H1 (cell line): ENCODE measurements around the gene GPR157. TPM values are rescaled to one million over a fixed set of nuclear protein-coding genes. Genes with fewer than 3 reads are reported as not detected.

Experiments used
- CTCF ChIA-PET: fragments of 300-600 bp; sonication (Branson Sonifier 250); formaldehyde crosslinking; loops from one replicate; lab custom pipeline; 2021; ENCODE audit not compliant: partially characterized antibody; lab: Charles Lee
- POLR2A ChIA-PET: fragments of 300-600 bp; sonication (Branson Sonifier 250); formaldehyde crosslinking; loops from one replicate; lab custom pipeline; 2021; ENCODE audit warnings: inconsistent platforms; ENCODE audit not compliant: partially characterized antibody; lab: Charles Lee
- DNase-seq, 2 experiments: peaks; one replicate each; pipeline versions ENCODE4 v3.0.0 to v3.0.0-alpha.2; 2010 to 2022; ENCODE audit warnings: low spot score in 2 of 2, low read depth in 1 of 2, mixed read lengths in 1 of 2
- FAIRE-seq: peaks from 2 replicates; lab custom pipeline; 2011; peaks lifted over from hg19 to GRCh38; lab: Jason Lieb, UNC
- H2AFZ ChIP-seq: 2 replicates; pipeline ENCODE4 v1.8.1; 2012; ENCODE audit warnings: low read length, inconsistent platforms
- H2AK5ac ChIP-seq: 2 replicates; pipeline ENCODE4 v1.6.1; 2013; ENCODE audit warnings: low read depth, low read length
- H2BK120ac ChIP-seq: replicated peaks from 2 replicates; pipeline ENCODE3; 2013; ENCODE audit warnings: low read depth, low read length, inconsistent platforms
- H2BK12ac ChIP-seq: 2 replicates; pipeline ENCODE4 v1.6.1; 2013; ENCODE audit warnings: low read depth, low read length
- H2BK15ac ChIP-seq: 2 replicates; pipeline ENCODE4 v1.6.1; 2013; ENCODE audit warnings: low read length
- H2BK20ac ChIP-seq: 2 replicates; pipeline ENCODE4 v1.6.1; 2013; ENCODE audit warnings: low read length
- H2BK5ac ChIP-seq: 2 replicates; pipeline ENCODE4 v1.6.1; 2013; ENCODE audit warnings: low read depth, low read length
- H3K14ac ChIP-seq: 2 replicates; pipeline ENCODE4 v1.6.1; 2013; ENCODE audit warnings: inconsistent platforms; ENCODE audit not compliant: insufficient read length
- H3K18ac ChIP-seq: 2 replicates; pipeline ENCODE4 v1.6.1; 2013; ENCODE audit warnings: low read length; ENCODE audit errors: extremely low read depth
- H3K23ac ChIP-seq: 2 replicates; pipeline ENCODE4 v1.6.1; 2013; ENCODE audit warnings: inconsistent platforms; ENCODE audit not compliant: insufficient read length
- H3K23me2 ChIP-seq: 2 replicates; pipeline ENCODE4 v1.6.1; 2013; ENCODE audit warnings: low read depth, low read length
- H3K27ac ChIP-seq: 2 replicates; pipeline ENCODE4 v1.6.1; 2011; ENCODE audit warnings: low read depth, low read length, inconsistent platforms
- H3K27me3 ChIP-seq, 4 experiments: replicated peaks in 1 of 4; 1 replicate in 1 of 4; 2 replicates in 3 of 4; pipeline versions ENCODE4 v1.6.1 to v1.8.1; 2011 to 2013; ENCODE audit warnings: low read length in 3 of 4, mild to moderate bottlenecking in 3 of 4, inconsistent platforms in 2 of 4, mixed read lengths in 2 of 4, moderate library complexity in 1 of 4; ENCODE audit not compliant: control insufficient read depth in 3 of 4, insufficient read depth in 3 of 4; ENCODE audit errors: extremely low read depth in 1 of 4
- H3K36me3 ChIP-seq, 4 experiments: 2 replicates each; pipeline versions ENCODE4 v1.6.1 to v1.8.1; 2011 to 2013; ENCODE audit warnings: mild to moderate bottlenecking in 4 of 4, low read length in 3 of 4, moderate library complexity in 2 of 4, control low read depth in 1 of 4, inconsistent platforms in 1 of 4; ENCODE audit not compliant: insufficient read depth in 4 of 4, control insufficient read depth in 2 of 4
- H3K4ac ChIP-seq: replicated peaks from 2 replicates; pipeline ENCODE3; 2013; ENCODE audit warnings: low read length, low read depth, mixed read lengths, inconsistent platforms; ENCODE audit not compliant: insufficient read length
- H3K4me1 ChIP-seq, 4 experiments: replicated peaks in 1 of 4; 1 replicate in 1 of 4; 2 replicates in 3 of 4; pipeline versions ENCODE4 v1.6.1 to v1.8.1; 2011 to 2013; ENCODE audit warnings: low read length in 3 of 4, inconsistent platforms in 2 of 4, mixed read lengths in 1 of 4; ENCODE audit not compliant: insufficient read depth in 4 of 4, control insufficient read depth in 3 of 4
- H3K4me2 ChIP-seq, 2 experiments: 2 replicates each; pipeline versions ENCODE4 v1.6.1 to v1.8.1; 2011 to 2013; ENCODE audit warnings: low read depth in 2 of 2, low read length in 2 of 2, control low read depth in 1 of 2, inconsistent platforms in 1 of 2, mild to moderate bottlenecking in 1 of 2; ENCODE audit not compliant: insufficient read depth in 1 of 2
- H3K4me3 ChIP-seq, 4 experiments: fragments of 200-600, 300-600 bp in 1 of 4; sonication (generic), shearing (Covaris generic), sonication (Bioruptor Twin) in 1 of 4; 2 replicates each; pipeline versions ENCODE4 v1.5.1 to v1.8.1; 2011 to 2016; ENCODE audit warnings: low read length in 4 of 4, low read depth in 3 of 4, control low read depth in 2 of 4, inconsistent platforms in 2 of 4, mild to moderate bottlenecking in 2 of 4, mixed read lengths in 1 of 4, moderate library complexity in 1 of 4; ENCODE audit not compliant: insufficient read depth in 2 of 4; ENCODE audit errors: extremely low read depth in 1 of 4
- H3K56ac ChIP-seq: replicated peaks from 2 replicates; pipeline ENCODE3; 2013; ENCODE audit warnings: low read depth, mild to moderate bottlenecking, mixed read lengths, low read length, inconsistent platforms; ENCODE audit not compliant: insufficient read length
- H3K79me1 ChIP-seq: 2 replicates; pipeline ENCODE4 v1.6.1; 2013; ENCODE audit warnings: low read depth, low read length, control low read depth
- H3K79me2 ChIP-seq, 2 experiments: 2 replicates each; pipeline versions ENCODE4 v1.6.1 to v1.8.1; 2012 to 2013; ENCODE audit warnings: low read length in 2 of 2, mild to moderate bottlenecking in 2 of 2, inconsistent platforms in 1 of 2; ENCODE audit not compliant: insufficient read depth in 2 of 2, control insufficient read depth in 1 of 2
- H3K9ac ChIP-seq, 4 experiments: replicated peaks in 1 of 4; 1 replicate in 1 of 4; 2 replicates in 3 of 4; pipeline versions ENCODE4 v1.6.1 to v1.8.1; 2011 to 2013; ENCODE audit warnings: low read depth in 3 of 4, low read length in 3 of 4, control low read depth in 2 of 4, mild to moderate bottlenecking in 2 of 4, moderate library complexity in 2 of 4, inconsistent platforms in 1 of 4; ENCODE audit errors: extremely low read depth in 1 of 4
- H3K9me3 ChIP-seq, 2 experiments: 2 replicates each; pipeline versions ENCODE4 v1.6.1 to v1.8.1; 2012 to 2013; ENCODE audit warnings: mild to moderate bottlenecking in 2 of 2, moderate library complexity in 2 of 2, control low read depth in 1 of 2, inconsistent platforms in 1 of 2, low read depth in 1 of 2, low read length in 1 of 2, mixed read lengths in 1 of 2; ENCODE audit not compliant: insufficient read depth in 2 of 2
- H4K20me1 ChIP-seq, 2 experiments: replicated peaks in 1 of 2; 2 replicates each; pipeline versions ENCODE3 to v1.8.1; 2011 to 2013; ENCODE audit warnings: inconsistent platforms in 2 of 2, low read length in 2 of 2, mild to moderate bottlenecking in 1 of 2; ENCODE audit not compliant: insufficient read depth in 2 of 2, control insufficient read depth in 1 of 2
- H4K5ac ChIP-seq: 2 replicates; pipeline ENCODE4 v1.6.1; 2013; ENCODE audit warnings: low read length, low read depth, mixed read lengths, inconsistent platforms; ENCODE audit not compliant: insufficient read length
- H4K8ac ChIP-seq: 2 replicates; pipeline ENCODE4 v1.8.0; 2013; ENCODE audit warnings: mild to moderate bottlenecking, moderate library complexity, low read length, inconsistent platforms; ENCODE audit not compliant: insufficient read depth; ENCODE audit errors: extremely low read depth
- H4K91ac ChIP-seq: replicated peaks from 2 replicates; pipeline ENCODE3; 2013; ENCODE audit warnings: low read length, mixed read lengths, inconsistent platforms; ENCODE audit not compliant: insufficient read length
- BACH1 ChIP-seq: IDR thresholded peaks from 2 replicates; pipeline ENCODE4 v1.6.1; 2012; ENCODE audit warnings: low read length, improper control_type of control experiment
- CHD2 ChIP-seq: IDR thresholded peaks from 2 replicates; pipeline ENCODE4 v1.6.1; 2012; ENCODE audit warnings: low read length, improper control_type of control experiment
- GTF2F1 ChIP-seq: IDR thresholded peaks from 2 replicates; pipeline ENCODE4 v1.6.1; 2012; ENCODE audit warnings: low read depth, low read length, improper control_type of control experiment, borderline replicate concordance
- JUND ChIP-seq: IDR thresholded peaks from 2 replicates; pipeline ENCODE4 v1.6.1; 2011; ENCODE audit warnings: mild to moderate bottlenecking, improper control_type of control experiment, low read length
- KDM4A ChIP-seq: IDR thresholded peaks from one replicate; pipeline ENCODE4 v1.7.1; 2012; ENCODE audit warnings: low read depth, mild to moderate bottlenecking, moderate library complexity, low read length, inconsistent platforms; ENCODE audit not compliant: severe bottlenecking
- KDM5A ChIP-seq: fragments of 200-600 bp; IDR thresholded peaks from 2 replicates; pipeline ENCODE4 v1.7.1; 2012; ENCODE audit warnings: mild to moderate bottlenecking, low read length, inconsistent platforms, mixed read lengths
- NANOG ChIP-seq: IDR thresholded peaks from 2 replicates; pipeline ENCODE4 v1.6.1; 2011; ENCODE audit warnings: low read length, low read depth, mild to moderate bottlenecking, inconsistent platforms; ENCODE audit not compliant: insufficient read depth, poor library complexity, severe bottlenecking
- POLR2A ChIP-seq, 2 experiments: IDR thresholded peaks; 1 replicate in 1 of 2; 2 replicates in 1 of 2; pipeline ENCODE4 v1.6.1; 2011; ENCODE audit warnings: low read depth in 2 of 2, low read length in 2 of 2, mild to moderate bottlenecking in 2 of 2; ENCODE audit errors: control extremely low read depth in 1 of 2
- POU5F1 ChIP-seq: IDR thresholded peaks from 2 replicates; pipeline ENCODE4 v1.6.1; 2011; ENCODE audit warnings: low read depth, mild to moderate bottlenecking, low read length, moderate library complexity
- RBBP5 ChIP-seq: IDR thresholded peaks from 2 replicates; pipeline ENCODE4 v1.7.1; 2012; ENCODE audit warnings: low read depth, mild to moderate bottlenecking, inconsistent platforms, low read length, moderate library complexity, borderline replicate concordance
- RFX5 ChIP-seq: IDR thresholded peaks from 2 replicates; pipeline ENCODE4 v1.6.1; 2011; ENCODE audit warnings: low read depth, low read length, improper control_type of control experiment, borderline replicate concordance
- SIX5 ChIP-seq: IDR thresholded peaks from 2 replicates; pipeline ENCODE4 v1.6.1; 2011; ENCODE audit warnings: mild to moderate bottlenecking, low read depth, low read length
- SP1 ChIP-seq: IDR thresholded peaks from 2 replicates; pipeline ENCODE4 v1.6.1; 2011; ENCODE audit warnings: low read depth, low read length
- ZNF274 ChIP-seq: IDR thresholded peaks from 2 replicates; pipeline ENCODE4 v1.7.0; 2012; ENCODE audit warnings: low read length, borderline replicate concordance; ENCODE audit errors: extremely low read depth
- WGBS, 2 experiments: shearing (Covaris generic) in 1 of 2; methylation state at CpG; one replicate each; pipeline versions ENCODE4 v1.1.6 to v1.1.7; 2013 to 2015; ENCODE audit warnings: low lambda C conversion rate in 2 of 2, mixed read lengths in 2 of 2, inconsistent platforms in 1 of 2, low coverage in 1 of 2, missing lambda C conversion rate in 1 of 2; ENCODE audit not compliant: insufficient replicate concordance in 2 of 2, insufficient coverage in 1 of 2, insufficient read length in 1 of 2; ENCODE audit errors: extremely low coverage in 1 of 2, missing lambda C conversion rate in 1 of 2; 5-methylcytosine and 5-hydroxymethylcytosine counted together
- polyA plus RNA-seq, 7 experiments: library from polyadenylated mRNA; depleted of rRNA in 3 of 7; stranded (reverse) in 5 of 7; unstranded in 2 of 7; fragments of >200 nt in 5 of 7; fragments of 200-250 nt in 2 of 7; gene quantifications; 1 replicate in 5 of 7; 2 replicates in 1 of 7; 4 replicates in 1 of 7; pipeline versions ENCODE4 v1.2.1 to v1.2.3, GENCODE V29; 2011 to 2013; ENCODE audit warnings: missing spikeins in 2 of 7, mixed read lengths in 2 of 7
- total RNA-seq: library from RNA; stranded (reverse); fragmentation: NEBNext Ultra II Directional; extraction: Animal tissue kit (Norgen Biotek cat#: 25700); gene quantifications from 2 replicates; pipeline ENCODE4 v1.2.1, GENCODE V29; 2021

Gene GPR157
- total and polyA plus RNA-seq, 2 of the 8 experiments (the other 6 are each of a cell fraction or from before 2014, with no cell fraction given): 1.0 to 11.0 TPM

DNA sequence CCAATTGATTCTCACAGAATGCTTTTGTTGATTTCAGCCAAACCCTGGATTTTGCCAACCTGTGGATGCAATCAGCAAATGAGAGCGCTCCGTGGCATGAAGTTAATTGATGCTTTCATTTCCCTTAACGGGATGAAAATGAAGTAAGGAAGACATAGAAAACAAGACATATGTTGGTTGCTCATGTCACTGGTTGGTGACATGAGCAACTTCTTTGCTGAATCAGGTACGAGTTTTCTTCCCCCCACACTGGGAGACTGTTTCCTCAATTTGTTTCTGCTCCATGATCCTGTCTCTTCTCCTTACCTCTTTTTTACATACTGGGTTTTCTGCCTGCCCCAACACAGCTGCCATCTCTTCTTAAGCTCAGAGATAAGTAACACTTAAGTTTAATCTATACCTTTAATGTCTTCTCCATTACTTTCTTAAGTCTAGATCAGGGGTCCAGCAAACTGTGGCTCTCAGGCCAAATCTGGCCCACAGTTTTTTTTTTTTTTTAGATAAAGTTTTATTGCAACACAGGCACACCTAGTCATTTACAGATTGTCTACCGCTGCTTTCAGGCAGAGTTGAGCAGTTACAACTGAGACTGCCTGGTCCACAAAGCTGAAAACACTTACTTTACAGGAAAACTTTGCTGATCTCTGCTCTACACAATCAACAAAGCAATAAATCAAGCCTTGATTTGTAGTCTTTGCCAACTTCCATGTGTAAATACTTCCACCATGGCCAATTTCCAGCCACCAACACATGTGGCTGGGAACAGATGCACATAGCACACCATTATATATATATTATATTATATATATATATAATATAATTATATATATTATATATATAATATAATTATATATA, 13.3 kb downstream of the GPR157 start:
- FAIRE-seq (no peak), DNase-seq (no peak)
- peaks cover 0 to 4% of the 10 kb centered on the region in 2 experiments for H4K20me1 ChIP-seq
- H2BK12ac ChIP-seq: no peak overlapping the region
- no peak overlapping the region for H3K56ac ChIP-seq
- H3K4ac ChIP-seq: no peak overlapping the region
- ChIA-PET POLR2A (interaction anchor here (0.6 kb wide), 1 partner anchor 54 kb away, joined by 3 read pairs; no protein-coding TSS in a partner anchor), CTCF (interaction anchor here (0.6 to 1.5 kb wide), 3 partner anchors 152 to 375 kb away, joined by 3 to 4 read pairs (median 4); no protein-coding TSS in a partner anchor)
- no peak overlapping the region for H3K18ac ChIP-seq
- H2BK120ac ChIP-seq: no peak overlapping the region
- H3K4me2 ChIP-seq: no peak overlapping the region
- no peak overlapping the region for H2BK15ac ChIP-seq
- no peaks in the 10 kb centered on the region for H3K9me3 ChIP-seq
- H3K23ac ChIP-seq: no peak overlapping the region
- no peaks in the 10 kb centered on the region; a peak in 2 of 7 replicates for H3K4me1 ChIP-seq
- H4K91ac ChIP-seq: no peak overlapping the region
- H4K5ac ChIP-seq: no peak overlapping the region
- H3K79me2 ChIP-seq: no peaks in the 10 kb centered on the region
- H2BK20ac ChIP-seq: no peak overlapping the region
- H2AK5ac ChIP-seq: no peak overlapping the region
- H3K9ac ChIP-seq: no peak overlapping the region
- H3K23me2 ChIP-seq: no peaks in the 10 kb centered on the region
- no peak overlapping the region for H4K8ac ChIP-seq
- no peaks in the 10 kb centered on the region for H3K36me3 ChIP-seq
- H2BK5ac ChIP-seq: no peak overlapping the region
- WGBS, 2 experiments: 91% methylated on average over 5 of the region's 5 CpGs; no CpG with 5 or more reads in 1 of the 2 experiments
- no peak overlapping the region for H3K4me3 ChIP-seq
- no peak overlapping the region for H3K14ac ChIP-seq
- no peak overlapping the region for H3K27ac ChIP-seq
- H3K79me1 ChIP-seq: no peaks in the 10 kb centered on the region
- no peaks in the 10 kb centered on the region for H3K27me3 ChIP-seq
- no peak overlapping the region for H2AFZ ChIP-seq
- TF ChIP-seq POLR2A (IDR thresholded peaks at IDR 0.05; ENCODE audit: control extremely low read depth in 1 of 2, low read depth in 2 of 2, low read length in 2 of 2): no peak
- TF ChIP-seq KDM4A: no peak
- TF ChIP-seq NANOG: no peak
- no peak for TF ChIP-seq BACH1
- no peak for TF ChIP-seq CHD2
- TF ChIP-seq GTF2F1: no peak
- no peak for TF ChIP-seq RFX5
- no peak for TF ChIP-seq RBBP5
- TF ChIP-seq KDM5A: no peak
- no peak for TF ChIP-seq JUND
- no peak for TF ChIP-seq SP1
- TF ChIP-seq ZNF274: no peak
- TF ChIP-seq SIX5: no peak
- TF ChIP-seq POU5F1: no peak
